ENCODE results near the gene PPP6R3.

GRCh38 chr11:68550485-68550817 lies 89.9 kb downstream of the PPP6R3 start:
- TF ChIP-seq, protein P1, sequence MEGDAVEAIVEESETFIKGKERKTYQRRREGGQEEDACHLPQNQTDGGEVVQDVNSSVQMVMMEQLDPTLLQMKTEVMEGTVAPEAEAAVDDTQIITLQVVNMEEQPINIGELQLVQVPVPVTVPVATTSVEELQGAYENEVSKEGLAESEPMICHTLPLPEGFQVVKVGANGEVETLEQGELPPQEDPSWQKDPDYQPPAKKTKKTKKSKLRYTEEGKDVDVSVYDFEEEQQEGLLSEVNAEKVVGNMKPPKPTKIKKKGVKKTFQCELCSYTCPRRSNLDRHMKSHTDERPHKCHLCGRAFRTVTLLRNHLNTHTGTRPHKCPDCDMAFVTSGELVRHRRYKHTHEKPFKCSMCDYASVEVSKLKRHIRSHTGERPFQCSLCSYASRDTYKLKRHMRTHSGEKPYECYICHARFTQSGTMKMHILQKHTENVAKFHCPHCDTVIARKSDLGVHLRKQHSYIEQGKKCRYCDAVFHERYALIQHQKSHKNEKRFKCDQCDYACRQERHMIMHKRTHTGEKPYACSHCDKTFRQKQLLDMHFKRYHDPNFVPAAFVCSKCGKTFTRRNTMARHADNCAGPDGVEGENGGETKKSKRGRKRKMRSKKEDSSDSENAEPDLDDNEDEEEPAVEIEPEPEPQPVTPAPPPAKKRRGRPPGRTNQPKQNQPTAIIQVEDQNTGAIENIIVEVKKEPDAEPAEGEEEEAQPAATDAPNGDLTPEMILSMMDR (IDR thresholded peaks at IDR 0.05; ENCODE audit: poor library complexity) = no peak
- no peak for TF ChIP-seq EZH2 (IDR thresholded peaks at IDR 0.05; ENCODE audit: borderline replicate concordance)
